Measurements from ENCODE around the gene SPINDOC.
"Not testable (repeated sequence)": the region's sequence is repeated elsewhere in the genome, so short reads cannot be mapped to it uniquely, and the experiment has no call there.

The SPINDOC gene

DNA sequence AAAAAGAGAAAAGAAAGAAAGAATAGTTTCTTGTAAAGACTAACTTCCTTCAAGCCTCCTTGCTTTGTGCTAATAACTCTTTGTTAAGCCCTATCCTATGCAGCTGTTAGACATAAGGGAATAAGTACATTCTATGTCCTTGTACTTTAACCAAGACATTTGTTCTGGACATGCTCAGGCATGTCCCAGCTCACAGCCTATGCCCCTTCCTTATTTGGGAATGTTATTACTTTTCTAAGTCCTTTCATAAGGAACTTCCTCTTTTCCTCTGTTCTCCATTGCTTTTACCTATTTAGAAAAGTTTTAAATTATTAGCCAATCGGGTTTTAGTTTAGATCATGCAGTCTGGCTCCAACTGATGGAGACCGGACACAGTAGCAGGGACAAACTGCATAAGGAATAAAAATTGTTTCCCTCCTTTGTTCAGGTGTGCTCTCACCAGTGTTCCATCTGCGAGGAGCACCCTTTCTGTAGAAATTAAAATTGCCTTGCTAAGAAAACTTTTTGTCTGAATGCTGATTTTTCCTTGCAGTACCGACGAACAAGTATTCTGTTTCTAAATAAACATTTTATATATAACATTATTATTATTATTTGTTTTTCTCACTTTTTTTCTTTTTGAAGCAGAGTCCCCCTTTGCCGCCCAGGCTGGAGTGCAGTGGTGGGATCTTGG lies 21.6 kb upstream of the SPINDOC start:
- no peak for DNase-seq (ENCODE audit: low read depth)

- no peak for DNase-seq (ENCODE audit: low read depth)
These were observed 20.1 kb upstream of the SPINDOC start for GRCh38 chr11:63793161-63793560.

DNA sequence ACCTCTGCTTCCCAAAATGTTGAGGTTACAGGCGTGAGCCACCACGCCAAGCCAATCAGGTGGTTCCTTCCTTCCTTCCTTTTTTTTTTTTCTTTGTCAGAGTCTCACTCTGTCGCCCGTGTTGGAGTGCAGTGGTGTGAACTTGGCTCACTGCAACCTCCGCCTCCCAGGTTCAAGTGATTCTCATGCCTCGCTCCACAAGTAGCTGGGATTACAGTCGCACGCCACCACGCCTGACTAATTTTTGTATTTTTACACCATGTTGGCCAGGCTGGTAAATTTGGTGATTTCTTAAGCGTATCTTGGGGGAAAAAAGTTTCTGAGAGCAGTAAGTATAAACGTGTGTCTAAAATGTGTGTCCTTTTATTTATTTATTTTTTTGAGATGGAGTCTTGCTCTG lies 18.2 kb upstream of the SPINDOC start:
- no peak for DNase-seq (ENCODE audit: low read depth)

DNA sequence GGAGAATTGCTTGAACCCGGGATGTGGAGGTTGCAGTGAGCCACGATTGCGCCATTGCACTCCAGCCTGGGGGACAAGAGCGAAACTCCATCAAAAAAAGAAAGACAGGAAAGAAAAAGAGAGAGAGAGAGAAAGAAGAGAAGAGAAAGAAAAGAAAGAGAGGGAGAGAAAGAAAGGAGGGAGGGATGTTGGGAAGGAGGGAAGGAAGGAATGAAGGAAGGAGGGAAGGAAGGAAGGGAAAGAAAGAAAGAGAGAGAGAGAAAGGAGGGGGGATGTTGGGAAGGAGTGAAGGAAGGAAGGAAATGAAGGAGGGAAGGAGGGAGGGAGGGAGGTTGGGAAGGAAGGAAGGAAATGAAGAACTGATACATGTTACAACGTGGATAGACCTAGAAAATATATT lies 12.3 kb upstream of the SPINDOC start:
- no peak for DNase-seq (ENCODE audit: low read depth)

DNA sequence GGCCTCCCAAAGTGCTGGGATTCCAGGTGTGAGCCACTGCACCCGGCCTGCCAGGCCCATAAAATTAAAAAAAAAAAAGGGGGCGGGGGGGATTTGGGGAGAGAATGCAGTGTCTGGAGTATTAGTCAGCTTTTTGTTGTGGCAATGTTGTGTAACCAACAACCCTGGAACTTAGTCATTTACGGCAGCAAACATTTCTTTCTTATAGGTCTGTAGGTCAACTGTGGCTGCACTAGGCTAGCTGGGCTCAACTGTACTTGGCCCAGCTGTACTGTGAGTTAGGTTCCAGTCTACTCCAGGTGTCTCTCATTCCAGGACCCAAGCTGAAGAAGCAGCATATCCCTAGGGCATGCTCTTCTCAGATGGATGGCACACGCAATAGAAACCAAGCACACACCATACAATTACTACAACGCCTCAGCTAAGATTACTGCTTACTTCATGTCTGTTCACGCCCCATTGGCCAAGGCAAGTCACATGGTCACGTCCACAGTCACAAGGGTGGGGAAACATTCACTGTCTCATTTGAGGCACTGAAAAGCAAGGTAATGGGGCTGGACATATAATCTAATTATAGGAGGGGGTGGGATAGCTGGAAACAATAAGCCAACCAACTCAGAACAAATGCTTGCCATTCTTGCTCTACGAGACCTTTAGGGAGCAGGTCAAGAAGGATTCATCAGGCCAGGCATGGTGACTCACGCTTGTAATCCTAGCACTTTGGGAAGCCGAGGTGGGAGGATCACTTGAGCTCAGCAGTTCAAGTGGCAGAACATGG lies 10.4 kb upstream of the SPINDOC start:
- DNase-seq (ENCODE audit: low read depth): no peak

GRCh38 chr11:63804259-63804658 lies 9.0 kb upstream of the SPINDOC start:
- no peak for DNase-seq (ENCODE audit: low read depth)

GRCh38 chr11:63805844-63806415 lies 7.3 kb upstream of the SPINDOC start:
- DNase-seq (ENCODE audit: low read depth): no peak

- DNase-seq (ENCODE audit: low read depth): not testable (repeated sequence)
These were observed 2.9 kb upstream of the SPINDOC start for GRCh38 chr11:63810383-63810782.

- DNase-seq (ENCODE audit: low read depth): no peak
These were observed 1.7 kb upstream of the SPINDOC start for GRCh38 chr11:63811522-63811921.

- no peak for DNase-seq (ENCODE audit: low read depth)
These were observed 517 bp downstream of the SPINDOC start for GRCh38 chr11:63813563-63814382.

GRCh38 chr11:63814383-63814736 lies 1.1 kb downstream of the SPINDOC start:
- no peak for DNase-seq (ENCODE audit: low read depth)

- no peak for DNase-seq (ENCODE audit: low read depth)
These were observed 2.9 kb downstream of the SPINDOC start for GRCh38 chr11:63816166-63816565.

- DNase-seq (ENCODE audit: low read depth): no peak
These were observed 3.5 kb downstream of the SPINDOC start for GRCh38 chr11:63816732-63817131.

- DNase-seq (ENCODE audit: low read depth): no peak
These were observed 4.7 kb downstream of the SPINDOC start for GRCh38 chr11:63817758-63818498.

- DNase-seq (ENCODE audit: low read depth): no peak
These were observed 5.4 kb downstream of the SPINDOC start for GRCh38 chr11:63818609-63819008.

GRCh38 chr11:63821411-63821810 lies 8.2 kb downstream of the SPINDOC start:
- no peak for DNase-seq (ENCODE audit: low read depth)

DNA sequence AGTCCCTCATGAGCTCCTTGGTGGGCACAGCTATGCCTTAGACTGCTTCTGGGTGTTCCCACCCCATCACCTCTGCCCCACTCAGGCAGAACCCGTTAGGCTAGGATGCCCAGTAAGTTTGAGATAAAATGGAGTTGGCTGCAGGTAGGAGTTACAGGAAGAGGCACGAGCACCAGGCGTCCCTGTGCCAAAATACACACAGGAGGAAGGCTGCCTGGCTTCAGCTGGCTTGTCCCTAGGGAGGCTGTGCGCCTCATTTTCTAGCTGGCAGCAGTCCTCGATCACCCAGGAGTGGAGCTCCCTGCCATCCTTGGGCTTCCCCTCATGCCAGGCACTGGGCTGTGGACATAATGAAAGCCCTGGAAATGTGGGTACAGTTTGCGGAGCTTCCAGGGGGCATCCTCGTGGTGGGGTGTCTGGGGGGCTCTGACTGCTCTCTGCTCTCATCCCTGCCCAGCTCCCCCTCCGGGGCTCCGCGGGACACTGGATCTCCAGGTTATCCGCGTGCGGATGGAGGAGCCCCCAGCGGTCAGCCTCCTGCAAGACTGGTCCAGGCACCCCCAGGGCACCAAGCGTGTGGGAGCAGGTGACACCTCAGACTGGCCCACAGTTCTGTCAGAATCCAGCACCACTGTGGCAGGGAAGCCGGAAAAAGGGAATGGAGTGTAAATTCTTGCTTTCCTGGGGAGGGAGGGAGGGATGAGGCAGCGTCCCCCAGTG lies 13.4 kb downstream of the SPINDOC start:
- DNase-seq (ENCODE audit: low read depth): no peak

GRCh38 chr11:63829823-63830489 lies 16.7 kb downstream of the SPINDOC start:
- no peak for DNase-seq (ENCODE audit: low read depth)

GRCh38 chr11:63831326-63831725 lies 18.1 kb downstream of the SPINDOC start:
- no peak for DNase-seq (ENCODE audit: low read depth)

- DNase-seq (ENCODE audit: low read depth): no peak
These were observed 19.1 kb downstream of the SPINDOC start for GRCh38 chr11:63832336-63832735.

GRCh38 chr11:63833048-63833447 lies 19.8 kb downstream of the SPINDOC start:
- DNase-seq (ENCODE audit: low read depth): no peak

Measured in GM04504 (cell line).